Heart right ventricle (tissue), 16 donors: ENCODE measurements around the gene TMEM127. TPM values are rescaled to one million over a fixed set of nuclear protein-coding genes. Genes with fewer than 3 reads are reported as not detected.

Experiments
- ATAC-seq, 8 donors: fragments of 200-7000 bp; cut with Tn5 transposase; one replicate each; pipeline ENCODE4 v1.9.1; 2020; ENCODE audit warnings: mild to moderate bottlenecking in 8 of 8, moderate library complexity in 8 of 8, moderate number of reproducible peaks in 1 of 8
- DNase-seq, 2 donors: peaks; one replicate each; pipeline ENCODE4 v3.0.0-alpha.2; 2020
- H3K27ac ChIP-seq, 10 donors: fragments of 200-600 bp; sonication (generic) in 2 of 10; one replicate each; pipeline versions ENCODE4 v1.5.0 to v1.8.0; 2020 to 2022; ENCODE audit warnings: mild to moderate bottlenecking in 3 of 10
- H3K27me3 ChIP-seq, 7 donors: fragments of 200-600 bp; one replicate each; pipeline ENCODE4 v1.8.0; 2021 to 2022; ENCODE audit warnings: mild to moderate bottlenecking in 2 of 7
- H3K36me3 ChIP-seq, 9 donors: fragments of 200-600 bp; sonication (generic) in 1 of 9; one replicate each; pipeline versions ENCODE4 v1.5.0 to v1.8.0; 2020 to 2022; ENCODE audit warnings: mild to moderate bottlenecking in 2 of 9
- H3K4me1 ChIP-seq, 9 donors: fragments of 200-600 bp; sonication (generic) in 1 of 9; one replicate each; pipeline versions ENCODE4 v1.5.0 to v1.8.0; 2020 to 2022; ENCODE audit warnings: mild to moderate bottlenecking in 4 of 9
- H3K4me3 ChIP-seq, 10 donors: fragments of 200-600 bp; sonication (generic) in 2 of 10; one replicate each; pipeline versions ENCODE4 v1.5.0 to v1.8.0; 2020 to 2022; ENCODE audit warnings: mild to moderate bottlenecking in 7 of 10, moderate library complexity in 2 of 10
- H3K9me3 ChIP-seq, 11 donors: fragments of 200-600 bp in 10 of 11; sonication (generic) in 2 of 11; one replicate each; pipeline versions ENCODE4 v1.5.0 to v1.8.0; 2013 to 2022; ENCODE audit warnings: mild to moderate bottlenecking in 2 of 11, control low read depth in 1 of 11, moderate library complexity in 1 of 11
- WGBS, 2 donors: extraction: QIAGEN DNeasy Blood & Tissue Kit; methylation state at CpG; one replicate each; pipeline ENCODE4 v1.1.7; 2013; ENCODE audit warnings: inconsistent platforms in 1 of 2; 5-methylcytosine and 5-hydroxymethylcytosine counted together
- intact Hi-C, 10 donors: fragments of 100-400 bp; cut with DNase I; formaldehyde crosslinking; loops; one replicate each; pipeline versions ENCODE4 v1.11.1 to v1.14.2; 2022
- polyA plus RNA-seq, 2 donors: library from polyadenylated mRNA; stranded (reverse); fragments of 200-250 nt; gene quantifications; one replicate each; pipeline ENCODE4 v1.2.3, GENCODE V29; 2013
- total RNA-seq, 10 donors: library from RNA; stranded (reverse); fragmentation: NEBNext Ultra II Directional in 3 of 10; extraction: Animal tissue kit (Norgen Biotek cat#: 25700) in 3 of 10; gene quantifications; one replicate each; pipeline versions ENCODE4 v1.2.1 to v1.2.4, GENCODE V29; 2021 to 2023
- TF ChIP-seq, protein P1 (sequence below), 9 donors: fragments of 200-600 bp; sonication (generic) in 2 of 9; IDR thresholded peaks; one replicate each; pipeline versions ENCODE4 v1.5.0 to v1.8.0; 2021 to 2022; ENCODE audit warnings: antibody characterized with exemption in 9 of 9, mild to moderate bottlenecking in 5 of 9, moderate library complexity in 1 of 9
- donor health status: Arrhythmogenic right ventricular cardiomyopathy.
- donor health status: ischemic (EF 13 %, LVEDD 7.1; RV severe dilation, severe dysfunction).
- donor health status: healthy with polysubstance abuse.
- donor health status: DM: no; HTN: yes; CAD: no.
- donor health status: DM: no; HTN: no; CAD: no.
- donor health status: ischemic (EF 25% LVEDD 6.9; RV normal size, moderate dysfunction).
- donor health status: ischemic (EF 25% LVEDD 5.7; RV mildly dilated, moderate dysfunction).
- donor health status: healthy.
- donor health status: DM: yes; HTN: yes; CAD: no.
- donor health status: Ischemic cardiomyopathy.
- donor health status: ischemic (EF 35%, LVEDD 5.7; RV mildly dilated, moderate dysfunction).
- donor health status: nonischemic (EF 11% LVEDD 7.7; RV severe dilation, severe dysfunction).
- donor health status: DM: yes; HTN: yes; CAD: no.
- donor health status: PGD.
- donor health status: ischemic (EF 29% LVEDD 5.4; RV normal size, mild dysfunction).
- donor health status: nonischemic (EF 23%, LVEDD 6.1; RV moderate dilation, normal function).

TMEM127 gene
- total and polyA plus RNA-seq, 12 donors, result 15.2 to 113 (median 88.3) TPM

DNA sequence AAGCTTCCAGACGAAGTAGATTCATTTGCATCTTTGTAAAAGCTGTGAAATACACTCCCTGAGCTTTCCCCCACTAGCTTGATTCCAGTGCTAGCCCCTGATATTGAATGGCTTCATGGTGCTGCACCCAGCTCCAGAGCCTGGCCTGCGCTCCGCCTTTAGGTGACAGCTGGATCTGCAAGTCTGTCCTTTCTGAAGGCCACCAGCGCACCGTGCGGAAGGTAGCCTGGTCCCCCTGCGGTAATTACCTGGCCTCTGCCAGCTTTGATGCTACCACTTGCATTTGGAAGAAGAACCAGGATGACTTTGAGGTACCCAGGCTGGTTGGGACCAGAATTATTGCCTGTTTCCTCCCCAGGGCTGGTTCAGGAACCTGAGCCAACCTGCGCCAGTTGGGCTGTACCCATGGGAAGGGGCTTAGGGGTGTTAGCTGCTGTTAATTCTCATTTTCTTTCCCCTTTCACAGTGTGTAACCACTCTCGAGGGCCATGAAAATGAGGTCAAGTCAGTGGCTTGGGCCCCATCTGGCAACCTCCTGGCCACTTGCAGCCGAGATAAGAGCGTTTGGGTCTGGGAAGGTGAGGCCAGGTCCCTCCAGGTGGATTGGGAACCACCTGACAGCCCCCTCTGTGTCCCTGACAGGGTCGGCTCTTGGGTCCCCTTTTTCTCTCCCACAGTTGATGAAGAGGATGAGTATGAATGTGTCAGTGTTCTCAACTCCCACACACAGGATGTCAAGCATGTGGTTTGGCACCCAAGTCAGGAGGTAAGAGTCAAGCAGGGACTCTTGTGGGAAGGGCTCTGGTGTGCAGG lies 1.6 kb upstream of the TMEM127 start:
- Histone ChIP-seq H3K27ac (peak overlapping the region in 1 of 10 donors; percentile 97), H3K4me3 (peak overlapping the region in 9 of 10 donors; percentile 91 to 99 (median 95)), H3K27me3 (no peaks in the 10 kb centered on the region), H3K9me3 (no peaks in the 10 kb centered on the region), H3K4me1 (peaks cover 20 to 44% (median 38%) of the 10 kb centered on the region in 9 donors), H3K36me3 (peaks cover 0 to 72% (median 43%) of the 10 kb centered on the region in 9 donors)
- 70 to 74% methylated on average over 12 of the region's 12 CpGs for WGBS, 2 donors
- DNase-seq (no peak), ATAC-seq (no peak)
- TF ChIP-seq, protein P1, sequence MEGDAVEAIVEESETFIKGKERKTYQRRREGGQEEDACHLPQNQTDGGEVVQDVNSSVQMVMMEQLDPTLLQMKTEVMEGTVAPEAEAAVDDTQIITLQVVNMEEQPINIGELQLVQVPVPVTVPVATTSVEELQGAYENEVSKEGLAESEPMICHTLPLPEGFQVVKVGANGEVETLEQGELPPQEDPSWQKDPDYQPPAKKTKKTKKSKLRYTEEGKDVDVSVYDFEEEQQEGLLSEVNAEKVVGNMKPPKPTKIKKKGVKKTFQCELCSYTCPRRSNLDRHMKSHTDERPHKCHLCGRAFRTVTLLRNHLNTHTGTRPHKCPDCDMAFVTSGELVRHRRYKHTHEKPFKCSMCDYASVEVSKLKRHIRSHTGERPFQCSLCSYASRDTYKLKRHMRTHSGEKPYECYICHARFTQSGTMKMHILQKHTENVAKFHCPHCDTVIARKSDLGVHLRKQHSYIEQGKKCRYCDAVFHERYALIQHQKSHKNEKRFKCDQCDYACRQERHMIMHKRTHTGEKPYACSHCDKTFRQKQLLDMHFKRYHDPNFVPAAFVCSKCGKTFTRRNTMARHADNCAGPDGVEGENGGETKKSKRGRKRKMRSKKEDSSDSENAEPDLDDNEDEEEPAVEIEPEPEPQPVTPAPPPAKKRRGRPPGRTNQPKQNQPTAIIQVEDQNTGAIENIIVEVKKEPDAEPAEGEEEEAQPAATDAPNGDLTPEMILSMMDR (IDR thresholded peaks at IDR 0.05), result peak in 4 of 9 donors; percentile 20 to 39 (median 21)
- intact Hi-C loops, result loop anchor here in 6 of 10 donors (5.0 to 10.0 kb wide), 6 partner anchors 35 to 273 kb away; partner anchors contain the start of genes DUSP2 (in 2 of the 6), ANKRD36C (in 1 of the 6), SNRNP200 (in 1 of the 6) and STARD7 (in 1 of the 6)

DNA sequence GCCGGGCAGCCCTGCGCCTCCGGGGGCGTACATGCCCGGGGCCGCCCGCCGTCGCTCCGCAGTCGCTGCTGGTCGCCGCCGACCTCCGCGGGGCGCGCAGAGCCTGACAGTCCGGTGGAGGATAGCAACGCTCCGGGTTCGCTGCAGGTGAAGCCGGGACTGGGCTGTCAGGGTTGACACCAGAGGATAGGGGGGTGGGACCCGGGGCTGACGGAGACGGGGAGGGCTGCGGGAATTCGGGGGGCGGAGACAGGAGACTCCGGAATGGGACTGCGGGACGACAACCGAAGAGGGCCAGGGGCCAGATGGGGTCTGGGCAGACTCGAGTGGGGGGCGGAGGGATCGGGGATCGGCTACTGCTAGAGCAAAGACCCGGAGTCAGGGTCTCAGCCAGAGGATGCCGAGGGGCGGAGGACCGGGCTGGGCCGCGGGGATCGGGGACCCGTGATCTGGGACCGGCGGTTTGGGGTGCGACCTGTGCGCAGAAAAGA lies 403 bp downstream of the TMEM127 start:
- Histone ChIP-seq H3K36me3 (peaks cover 0 to 67% (median 26%) of the 10 kb centered on the region in 9 donors), H3K4me1 (peaks cover 33 to 64% (median 58%) of the 10 kb centered on the region in 9 donors), H3K27ac (peak overlapping the region; percentile 84 to 99 (median 96)), H3K9me3 (no peaks in the 10 kb centered on the region), H3K27me3 (no peaks in the 10 kb centered on the region), H3K4me3 (peak overlapping the region; percentile 46 to 99 (median 94))
- 0 to 1% methylated on average over 49 of the region's 49 CpGs for WGBS, 2 donors
- DNase-seq, result peak; percentile 65 to 72
- intact Hi-C loops, result loop anchor here in 6 of 10 donors (2.0 to 10.0 kb wide), 7 partner anchors 37 to 271 kb away; partner anchors contain the start of genes STARD7 (in 3 of the 6), DUSP2 (in 2 of the 6), ANKRD36C (in 1 of the 6) and SNRNP200 (in 1 of the 6)
- ATAC-seq, result peak; percentile 18 to 58 (median 36)
- TF ChIP-seq, protein P1 (IDR thresholded peaks at IDR 0.05), result no peak

DNA sequence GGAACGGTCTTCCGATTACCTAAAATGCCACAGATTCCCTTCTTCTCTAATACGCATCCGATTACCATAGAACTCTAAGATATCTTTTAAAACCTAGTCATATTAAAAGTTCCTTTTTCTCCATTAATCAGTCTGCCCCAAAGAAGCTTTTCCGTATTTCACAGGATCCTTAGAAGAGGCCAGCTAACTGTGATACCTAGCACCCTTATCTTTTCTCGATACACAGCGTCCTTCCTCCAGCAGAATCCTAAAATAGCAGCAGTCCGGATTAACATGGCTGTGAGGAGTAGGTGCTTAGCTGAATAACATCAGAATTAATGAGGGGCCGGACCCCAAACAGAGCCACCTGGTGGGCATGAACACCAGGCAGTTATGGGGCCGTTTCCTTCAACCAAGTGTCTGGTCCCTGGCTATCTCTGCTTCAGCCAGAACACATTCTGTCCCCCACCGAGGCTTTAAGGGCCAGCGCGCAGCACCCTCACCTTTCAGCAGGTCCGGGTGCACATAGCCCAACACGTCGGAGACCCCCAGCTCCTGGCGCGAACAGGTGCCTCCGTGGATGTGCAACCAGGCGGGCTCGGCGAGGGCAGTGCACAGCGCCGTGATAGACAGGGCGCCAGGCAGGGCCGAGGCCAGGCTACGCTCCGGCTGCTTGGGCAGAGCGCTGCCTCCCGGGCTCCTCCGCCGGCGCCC lies 995 bp downstream of the TMEM127 start:
- TF ChIP-seq, protein P1 (IDR thresholded peaks at IDR 0.05), result peak in 7 of 9 donors; percentile 26 to 55 (median 47)
- peak in 2 of 8 donors; percentile 1 to 27 for ATAC-seq
- Histone ChIP-seq H3K36me3 (peaks cover 0 to 65% (median 20%) of the 10 kb centered on the region in 9 donors), H3K27ac (peak overlapping the region; percentile 84 to 99 (median 96)), H3K4me1 (peaks cover 38 to 70% (median 64%) of the 10 kb centered on the region in 9 donors), H3K4me3 (peak overlapping the region; percentile 46 to 99 (median 94)), H3K9me3 (no peaks in the 10 kb centered on the region), H3K27me3 (no peaks in the 10 kb centered on the region)
- intact Hi-C loops, result loop anchor here in 9 of 10 donors (2.0 to 10.0 kb wide), 11 partner anchors 37 to 270 kb away; partner anchors contain the start of genes STARD7 (in 4 of the 9), ASTL (in 2 of the 9), DUSP2 (in 2 of the 9) and ANKRD36C (in 1 of the 9)
- WGBS, 2 donors, result 8 to 10% methylated on average over 33 of the region's 33 CpGs
- DNase-seq, result peak in 1 of 2 donors; percentile 36
